ENCODE results near the gene ZBTB7C.

The ZBTB7C gene

DNA sequence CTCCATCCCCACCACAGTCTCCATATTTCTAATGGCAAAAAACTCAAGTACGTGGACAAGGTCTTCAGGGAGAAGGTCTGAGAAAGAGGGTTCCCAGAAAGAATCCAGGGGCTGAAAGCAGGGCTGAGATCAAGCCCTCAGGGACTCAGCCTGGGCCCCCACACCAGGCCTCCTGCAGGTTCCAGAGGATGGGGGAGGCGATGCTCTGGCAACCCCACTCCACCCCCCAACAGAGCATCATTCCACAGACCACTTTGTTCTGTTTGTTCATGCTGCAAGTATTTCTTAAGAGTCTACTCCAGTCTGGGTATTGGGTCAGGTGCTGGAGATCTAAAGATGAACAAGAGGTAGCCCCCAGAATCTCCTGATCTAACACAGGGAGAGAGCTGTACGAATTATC, 32.2 kb downstream of the ZBTB7C start:
- Histone ChIP-seq H3K27me3 (ENCODE audit: insufficient read depth, low read length) (no peaks in the 10 kb centered on the region), H3K9ac (ENCODE audit: low read depth, low read length) (no peak overlapping the region), H3K36me3 (ENCODE audit: insufficient read depth, low read depth, low read length) (no peaks in the 10 kb centered on the region), H3K9me3 (ENCODE audit: insufficient read depth, low read depth, low read length) (no peaks in the 10 kb centered on the region), H3K4me3 (ENCODE audit: low read length) (no peak overlapping the region), H3K4me1 (ENCODE audit: insufficient read depth, low read length) (peaks cover 7% of the 10 kb centered on the region; the same call in 1 of the 2 replicates), H3K27ac (ENCODE audit: low read length) (no peak overlapping the region)

- Histone ChIP-seq H3K4me3 (ENCODE audit: low read length) (no peak overlapping the region), H3K9ac (ENCODE audit: low read depth, low read length) (no peak overlapping the region), H3K4me1 (ENCODE audit: insufficient read depth, low read length) (peaks cover 7% of the 10 kb centered on the region; the same call in 1 of the 2 replicates), H3K36me3 (ENCODE audit: insufficient read depth, low read depth, low read length) (no peaks in the 10 kb centered on the region), H3K27ac (ENCODE audit: low read length) (no peak overlapping the region), H3K27me3 (ENCODE audit: insufficient read depth, low read length) (no peaks in the 10 kb centered on the region), H3K9me3 (ENCODE audit: insufficient read depth, low read depth, low read length) (no peaks in the 10 kb centered on the region)
Observed at GRCh38 chr18:48376406-48376805, 32.8 kb downstream of the ZBTB7C start.

DNA sequence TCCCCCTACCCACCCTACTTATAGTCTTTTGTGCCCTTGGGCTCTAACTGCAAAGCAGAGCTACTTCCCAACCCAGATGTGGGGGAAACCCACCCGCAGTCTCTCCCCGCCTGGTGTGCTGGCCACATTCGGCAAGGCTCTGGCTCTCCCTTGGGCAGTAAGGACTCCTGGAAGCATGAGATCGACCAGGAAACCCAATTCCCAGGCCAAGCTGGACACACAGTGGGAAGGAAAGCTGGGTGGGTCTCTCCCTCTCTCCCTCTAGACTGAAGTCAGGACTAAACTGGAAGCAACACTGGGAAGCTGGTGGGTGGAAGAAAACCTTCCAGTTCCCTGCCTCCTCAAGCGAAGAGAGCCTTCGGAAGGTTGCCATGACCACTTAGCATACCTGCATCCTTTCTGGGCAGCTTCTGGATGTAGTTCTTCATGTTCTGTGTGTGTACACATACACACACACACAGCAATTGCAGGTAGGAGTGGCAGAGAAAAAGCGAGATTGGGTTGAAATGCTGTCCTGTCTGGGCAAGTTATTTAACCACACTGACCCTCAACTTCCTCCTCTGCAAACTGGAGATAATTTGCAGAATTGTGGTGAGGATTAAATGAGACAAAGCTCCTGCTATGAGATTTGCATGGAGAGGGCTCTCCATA, 33.9 kb downstream of the ZBTB7C start:
- Histone ChIP-seq H3K9ac (ENCODE audit: low read depth, low read length) (no peak overlapping the region), H3K4me1 (ENCODE audit: insufficient read depth, low read length) (peaks cover 7% of the 10 kb centered on the region; the same call in 1 of the 2 replicates), H3K27me3 (ENCODE audit: insufficient read depth, low read length) (no peaks in the 10 kb centered on the region), H3K27ac (ENCODE audit: low read length) (no peak overlapping the region), H3K4me3 (ENCODE audit: low read length) (no peak overlapping the region), H3K9me3 (ENCODE audit: insufficient read depth, low read depth, low read length) (no peaks in the 10 kb centered on the region), H3K36me3 (ENCODE audit: insufficient read depth, low read depth, low read length) (no peaks in the 10 kb centered on the region)

- Histone ChIP-seq H3K27me3 (ENCODE audit: insufficient read depth, low read length) (no peaks in the 10 kb centered on the region), H3K4me3 (ENCODE audit: low read length) (no peak overlapping the region), H3K9ac (ENCODE audit: low read depth, low read length) (no peak overlapping the region)
Observed at GRCh38 chr18:48374423-48375149, 34.6 kb downstream of the ZBTB7C start.

DNA sequence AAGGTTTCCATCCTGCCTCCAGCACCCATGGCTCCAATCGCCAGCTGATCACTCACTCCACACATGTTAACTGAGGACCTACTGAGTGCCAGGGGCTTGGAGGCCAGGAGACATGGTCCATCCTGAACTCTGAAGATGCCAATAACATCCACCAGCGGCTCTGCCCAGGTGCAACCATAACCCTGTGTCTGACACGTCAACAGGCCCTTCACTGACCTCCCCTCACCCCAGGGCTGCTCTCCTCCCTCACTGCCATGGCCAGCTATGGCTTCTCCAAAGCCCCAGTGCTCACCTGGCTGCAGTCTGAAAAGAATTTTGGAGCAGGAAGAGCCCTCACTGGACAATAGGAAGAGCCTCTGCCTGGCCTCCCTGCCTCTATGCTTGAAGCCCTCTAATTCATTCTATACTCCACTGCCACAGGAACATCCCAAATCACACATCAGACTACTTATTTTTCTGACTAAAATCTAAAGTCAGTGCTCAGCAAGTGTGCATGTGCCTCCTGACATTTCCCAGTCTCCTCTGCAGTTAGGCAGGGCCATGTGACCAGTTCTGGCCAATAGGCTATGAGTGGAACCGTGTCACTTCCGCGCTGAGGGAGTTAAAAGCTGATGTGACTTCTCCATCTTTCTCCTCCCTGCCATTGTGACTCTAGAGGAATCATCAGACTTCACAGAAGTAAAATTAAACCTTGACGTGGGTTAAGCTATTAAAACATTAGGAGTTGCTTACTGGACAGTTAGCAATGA, 37.2 kb downstream of the ZBTB7C start:
- Histone ChIP-seq H3K36me3 (ENCODE audit: insufficient read depth, low read depth, low read length) (no peaks in the 10 kb centered on the region), H3K4me1 (ENCODE audit: insufficient read depth, low read length) (peaks cover 10% of the 10 kb centered on the region; the same call in 1 of the 2 replicates), H3K9me3 (ENCODE audit: insufficient read depth, low read depth, low read length) (no peaks in the 10 kb centered on the region), H3K9ac (ENCODE audit: low read depth, low read length) (no peak overlapping the region), H3K4me3 (ENCODE audit: low read length) (no peak overlapping the region), H3K27ac (ENCODE audit: low read length) (no peak overlapping the region), H3K27me3 (ENCODE audit: insufficient read depth, low read length) (no peaks in the 10 kb centered on the region)

More at GRCh38 chr18:48374423-48375149, 34.6 kb downstream of the ZBTB7C start:
- Histone ChIP-seq H3K27ac (ENCODE audit: low read length) (no peak overlapping the region), H3K4me1 (ENCODE audit: insufficient read depth, low read length) (peaks cover 7% of the 10 kb centered on the region; the same call in 1 of the 2 replicates), H3K9me3 (ENCODE audit: insufficient read depth, low read depth, low read length) (no peaks in the 10 kb centered on the region), H3K36me3 (ENCODE audit: insufficient read depth, low read depth, low read length) (no peaks in the 10 kb centered on the region)

DNA sequence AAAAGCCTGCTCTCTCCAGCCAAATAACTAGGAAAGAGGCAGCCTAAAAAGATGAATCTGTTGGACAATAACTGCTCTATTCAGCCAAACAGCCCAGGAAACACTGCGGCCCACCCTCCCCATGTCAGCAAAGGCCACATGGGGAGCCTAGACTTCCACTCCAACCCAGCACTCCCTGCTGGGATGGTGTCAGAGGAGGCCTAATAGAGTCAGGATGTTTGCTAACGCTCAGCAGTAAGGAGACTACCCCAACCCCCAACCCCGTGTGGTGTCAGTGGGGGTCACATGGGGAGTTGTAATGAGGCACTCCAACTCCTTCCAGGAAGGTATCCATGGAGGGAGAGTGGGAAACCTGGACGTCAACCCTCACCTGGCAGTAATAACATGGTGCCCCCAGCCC, 41.6 kb downstream of the ZBTB7C start:
- H3K27ac ChIP-seq (ENCODE audit: low read length): no peak overlapping the region
- peaks cover 5% of the 10 kb centered on the region; the same call in 1 of the 2 replicates for H3K4me1 ChIP-seq (ENCODE audit: insufficient read depth, low read length)
- H3K36me3 ChIP-seq (ENCODE audit: insufficient read depth, low read depth, low read length): no peaks in the 10 kb centered on the region
- H3K4me3 ChIP-seq (ENCODE audit: low read length): no peak overlapping the region
- 0 out of 2 replicates have a peak, but pooled peaks cover 5% of the 10 kb centered on the region for H3K9me3 ChIP-seq (ENCODE audit: insufficient read depth, low read depth, low read length)
- H3K9ac ChIP-seq (ENCODE audit: low read depth, low read length): no peak overlapping the region
- H3K27me3 ChIP-seq (ENCODE audit: insufficient read depth, low read length): no peaks in the 10 kb centered on the region

DNA sequence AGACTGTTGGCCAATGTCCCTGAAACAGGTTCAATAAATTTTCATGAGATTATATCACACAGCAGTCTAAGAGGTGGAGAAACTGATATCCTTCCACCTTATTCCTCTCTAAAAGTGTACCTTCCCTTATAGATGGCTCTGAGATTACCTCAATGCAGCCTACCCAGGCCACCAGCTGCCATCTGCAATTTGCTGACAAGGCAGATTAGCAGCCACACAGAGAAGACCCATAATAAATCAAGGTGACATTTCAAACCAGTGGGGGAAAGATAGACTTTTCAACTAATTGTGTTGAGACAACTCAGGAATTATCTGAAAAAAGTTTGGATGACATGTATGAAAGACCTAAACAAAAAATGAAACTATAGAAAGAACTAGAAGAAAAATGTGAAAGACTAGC, 43.2 kb downstream of the ZBTB7C start:
- Histone ChIP-seq H3K27ac (ENCODE audit: low read length) (no peak overlapping the region), H3K27me3 (ENCODE audit: insufficient read depth, low read length) (no peaks in the 10 kb centered on the region), H3K36me3 (ENCODE audit: insufficient read depth, low read depth, low read length) (no peaks in the 10 kb centered on the region), H3K4me1 (ENCODE audit: insufficient read depth, low read length) (peaks cover 5% of the 10 kb centered on the region; the same call in 1 of the 2 replicates), H3K9ac (ENCODE audit: low read depth, low read length) (no peak overlapping the region), H3K9me3 (ENCODE audit: insufficient read depth, low read depth, low read length) (0 out of 2 replicates have a peak, but pooled peaks cover 5% of the 10 kb centered on the region), H3K4me3 (ENCODE audit: low read length) (no peak overlapping the region)

GRCh38 chr18:48364146-48364545, 45.0 kb downstream of the ZBTB7C start:
- Histone ChIP-seq H3K9ac (ENCODE audit: low read depth, low read length) (no peak overlapping the region), H3K4me3 (ENCODE audit: low read length) (no peak overlapping the region), H3K36me3 (ENCODE audit: insufficient read depth, low read depth, low read length) (no peaks in the 10 kb centered on the region), H3K4me1 (ENCODE audit: insufficient read depth, low read length) (peaks cover 7% of the 10 kb centered on the region; the same call in 1 of the 2 replicates), H3K27ac (ENCODE audit: low read length) (no peak overlapping the region), H3K9me3 (ENCODE audit: insufficient read depth, low read depth, low read length) (0 out of 2 replicates have a peak, but pooled peaks cover 5% of the 10 kb centered on the region), H3K27me3 (ENCODE audit: insufficient read depth, low read length) (no peaks in the 10 kb centered on the region)

DNA sequence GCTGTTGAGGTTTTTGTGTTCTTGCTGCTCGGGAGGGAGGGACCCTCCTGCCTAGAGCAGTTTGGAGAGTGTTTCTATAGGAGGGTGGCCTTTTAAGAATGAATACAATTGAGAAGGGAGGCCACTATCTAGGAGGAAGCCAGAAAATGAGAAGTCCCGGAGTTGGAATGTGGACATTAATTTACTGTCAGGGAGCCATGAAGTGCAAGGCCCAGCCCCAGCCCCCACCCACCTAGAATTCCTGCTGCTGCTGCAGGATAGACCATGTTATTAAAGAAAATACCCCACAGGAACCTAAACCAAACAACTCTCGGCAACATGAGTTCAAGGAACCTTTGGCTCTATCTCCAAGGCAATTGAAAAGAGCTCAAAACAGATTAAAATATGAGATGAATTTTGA, 46.0 kb downstream of the ZBTB7C start:
- Histone ChIP-seq H3K9ac (ENCODE audit: low read depth, low read length) (no peak overlapping the region), H3K4me3 (ENCODE audit: low read length) (no peak overlapping the region), H3K36me3 (ENCODE audit: insufficient read depth, low read depth, low read length) (no peaks in the 10 kb centered on the region), H3K9me3 (ENCODE audit: insufficient read depth, low read depth, low read length) (0 out of 2 replicates have a peak, but pooled peaks cover 5% of the 10 kb centered on the region), H3K27ac (ENCODE audit: low read length) (no peak overlapping the region), H3K4me1 (ENCODE audit: insufficient read depth, low read length) (peaks cover 7% of the 10 kb centered on the region; the same call in 1 of the 2 replicates), H3K27me3 (ENCODE audit: insufficient read depth, low read length) (no peaks in the 10 kb centered on the region)

- H3K27me3 ChIP-seq (ENCODE audit: insufficient read depth, low read length): no peaks in the 10 kb centered on the region
Observed at GRCh38 chr18:48361801-48362200, 47.4 kb downstream of the ZBTB7C start.

DNA sequence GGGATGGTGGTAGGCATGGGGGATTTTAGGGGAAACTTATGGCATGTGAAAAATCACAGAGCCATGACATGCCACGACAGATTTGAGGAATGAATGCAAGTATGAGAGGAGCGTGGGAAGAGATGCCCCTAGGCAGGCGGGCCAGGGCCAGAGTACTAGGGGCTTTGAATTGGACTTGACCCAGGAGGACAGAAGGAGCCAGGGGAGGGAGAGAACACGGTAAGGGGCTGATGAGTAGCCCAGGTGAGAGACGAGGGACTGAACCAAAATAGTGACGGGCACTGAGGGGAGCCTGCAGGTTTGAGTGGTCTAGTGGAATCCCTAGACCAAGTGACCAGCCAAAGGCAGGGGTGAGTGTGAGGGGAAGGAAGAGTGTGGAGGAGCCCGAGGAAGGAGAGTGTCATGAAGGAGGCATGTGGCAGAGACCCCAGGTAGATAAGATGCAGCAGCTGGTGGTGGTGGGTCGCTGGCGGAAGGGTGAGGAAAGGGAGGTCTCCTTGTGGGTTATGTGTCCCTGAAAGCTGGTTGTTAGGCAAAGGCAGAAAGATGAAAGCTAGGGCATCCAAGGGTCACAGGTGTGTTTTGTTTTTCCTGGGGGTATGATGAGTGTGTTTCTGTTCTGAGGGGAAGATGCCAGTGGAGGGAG, 48.7 kb downstream of the ZBTB7C start:
- Histone ChIP-seq H3K4me3 (ENCODE audit: low read length) (no peak overlapping the region), H3K27ac (ENCODE audit: low read length) (no peak overlapping the region)

More at GRCh38 chr18:48361801-48362200, 47.4 kb downstream of the ZBTB7C start:
- Histone ChIP-seq H3K9me3 (ENCODE audit: insufficient read depth, low read depth, low read length) (0 out of 2 replicates have a peak, but pooled peaks cover 5% of the 10 kb centered on the region), H3K36me3 (ENCODE audit: insufficient read depth, low read depth, low read length) (no peaks in the 10 kb centered on the region), H3K27ac (ENCODE audit: low read length) (no peak overlapping the region), H3K4me1 (ENCODE audit: insufficient read depth, low read length) (peaks cover 5% of the 10 kb centered on the region), H3K4me3 (ENCODE audit: low read length) (no peak overlapping the region), H3K9ac (ENCODE audit: low read depth, low read length) (no peak overlapping the region)

More for the DNA sequence above, 48.7 kb downstream of the ZBTB7C start:
- Histone ChIP-seq H3K9me3 (ENCODE audit: insufficient read depth, low read depth, low read length) (0 out of 2 replicates have a peak, but pooled peaks cover 5% of the 10 kb centered on the region), H3K9ac (ENCODE audit: low read depth, low read length) (no peak overlapping the region), H3K36me3 (ENCODE audit: insufficient read depth, low read depth, low read length) (no peaks in the 10 kb centered on the region), H3K27me3 (ENCODE audit: insufficient read depth, low read length) (no peaks in the 10 kb centered on the region), H3K4me1 (ENCODE audit: insufficient read depth, low read length) (peaks cover 5% of the 10 kb centered on the region)
